HCT116 (cell line): ENCODE results near the gene ASAP2. TPM values are rescaled to one million over a fixed set of nuclear protein-coding genes. Genes with fewer than 3 reads are reported as not detected.

Experiments
- ATAC-seq: fragments of 200-7000 bp; cut with Tn5 transposase; 2 replicates; pipeline ENCODE4 v1.9.1; 2020; ENCODE audit warnings: mild to moderate bottlenecking, moderate library complexity
- BruUV-seq: library from RNA; stranded (reverse); fragments of 400-500 nt; replicated peaks from 2 replicates; lab custom pipeline; 2021; lab: Mats Ljungman, UMichigan
- CTCF ChIA-PET: fragments of 300-600 bp; sonication (Branson Sonifier 250); formaldehyde crosslinking; loops from one replicate; lab custom pipeline; 2021; ENCODE audit warnings: antibody characterized with exemption; lab: Charles Lee
- POLR2A ChIA-PET: fragments of 300-600, 350-600 bp; sonication (Branson Sonifier 250); formaldehyde crosslinking; loops from one replicate; lab custom pipeline; 2021; ENCODE audit warnings: antibody characterized with exemption; lab: Charles Lee
- RAD21 ChIA-PET, 2 experiments: fragments of 300-600 bp; sonication (Branson Sonifier 250); formaldehyde crosslinking; loops; one replicate each; lab custom pipeline; 2023; ENCODE audit warnings: low total read pairs in 2 of 2; ENCODE audit not compliant: uncharacterized antibody in 2 of 2, unreplicated experiment in 2 of 2, low non-redundant PET in 1 of 2; lab: Charles Lee
- DNase-seq: peaks from one replicate; pipeline ENCODE4 v3.0.0-alpha.2; 2010; ENCODE audit warnings: low read depth, low spot score
- H2AFZ ChIP-seq: fragments of 200-600 bp; shearing (Covaris generic), sonication (generic); 2 replicates; pipeline ENCODE4 v1.6.1; 2017; ENCODE audit warnings: low read depth, mixed run types, mixed read lengths, antibody characterized with exemption, low read length; ENCODE audit not compliant: poor library complexity, severe bottlenecking
- H3K27ac ChIP-seq: 2 replicates; pipeline ENCODE4 v1.5.1; 2012; ENCODE audit warnings: low read depth, low read length
- H3K27me3 ChIP-seq: fragments of 200-600 bp; sonication (generic); 2 replicates; pipeline ENCODE4 v1.6.1; 2016; ENCODE audit warnings: mixed run types, low read length, mixed read lengths; ENCODE audit not compliant: insufficient read depth
- H3K36me3 ChIP-seq, 2 experiments: fragments of 200-500 bp in 1 of 2; fragments of 200-600 bp in 1 of 2; sonication (Bioruptor generic) in 1 of 2; sonication (generic) in 1 of 2; 2 replicates each; pipeline versions ENCODE4 v1.5.1 to v1.6.1; 2014 to 2016; ENCODE audit warnings: low read length in 2 of 2, inconsistent platforms in 1 of 2, mixed read lengths in 1 of 2, mixed run types in 1 of 2; ENCODE audit not compliant: insufficient read depth in 2 of 2, control insufficient read depth in 1 of 2
- H3K4me1 ChIP-seq, 2 experiments: fragments of 200-600 bp in 1 of 2; sonication (generic) in 1 of 2; 2 replicates each; pipeline versions ENCODE4 v1.5.1 to v1.6.1; 2012 to 2017; ENCODE audit warnings: low read length in 2 of 2, inconsistent platforms in 1 of 2, mild to moderate bottlenecking in 1 of 2, mixed read lengths in 1 of 2, mixed run types in 1 of 2, moderate library complexity in 1 of 2; ENCODE audit not compliant: insufficient read depth in 2 of 2, control insufficient read depth in 1 of 2
- H3K4me2 ChIP-seq: fragments of 200-600 bp; sonication (generic); 2 replicates; pipeline ENCODE4 v1.6.1; 2017; ENCODE audit warnings: mixed run types, low read length, mixed read lengths
- H3K4me3 ChIP-seq, 2 experiments: fragments of 200-600 bp in 1 of 2; sonication (generic) in 1 of 2; replicated peaks in 1 of 2; 2 replicates each; pipeline ENCODE4 v1.5.1; 2011 to 2016; ENCODE audit warnings: low read length in 2 of 2, control low read depth in 1 of 2, low read depth in 1 of 2, mild to moderate bottlenecking in 1 of 2, mixed read lengths in 1 of 2, mixed run types in 1 of 2
- H3K79me2 ChIP-seq: fragments of 200-600 bp; sonication (generic); 2 replicates; pipeline ENCODE4 v1.6.1; 2017; ENCODE audit warnings: mild to moderate bottlenecking, mixed run types, low read length, moderate library complexity, mixed read lengths; ENCODE audit not compliant: insufficient read depth
- H3K9ac ChIP-seq: fragments of 200-600 bp; sonication (generic); 2 replicates; pipeline ENCODE4 v1.6.1; 2016; ENCODE audit warnings: low read length, mixed read lengths
- H3K9me2 ChIP-seq: fragments of 200-600 bp; sonication (generic), shearing (Covaris generic); 2 replicates; pipeline ENCODE4 v1.6.1; 2017; ENCODE audit warnings: mixed run types, mild to moderate bottlenecking, moderate library complexity; ENCODE audit not compliant: insufficient read depth
- H3K9me3 ChIP-seq, 2 experiments: fragments of 200-500 bp in 1 of 2; fragments of 200-600 bp in 1 of 2; sonication (Bioruptor generic) in 1 of 2; sonication (generic) in 1 of 2; 2 replicates each; pipeline ENCODE4 v1.6.1; 2014 to 2017; ENCODE audit warnings: low read length in 2 of 2, mixed read lengths in 2 of 2, inconsistent platforms in 1 of 2, low read depth in 1 of 2, mild to moderate bottlenecking in 1 of 2, mixed run types in 1 of 2, moderate library complexity in 1 of 2; ENCODE audit not compliant: control insufficient read depth in 1 of 2, insufficient read depth in 1 of 2
- H4K20me1 ChIP-seq: fragments of 200-600 bp; sonication (generic), shearing (Covaris generic); 2 replicates; pipeline ENCODE4 v1.6.1; 2017; ENCODE audit warnings: mixed run types, mild to moderate bottlenecking, moderate library complexity; ENCODE audit not compliant: insufficient read depth
- CBX3 ChIP-seq: IDR thresholded peaks from 2 replicates; pipeline ENCODE4 v1.6.1; 2012; ENCODE audit warnings: low read depth
- CEBPB ChIP-seq: IDR thresholded peaks from 2 replicates; pipeline ENCODE4 v1.6.1; 2012; ENCODE audit warnings: low read depth
- CTCF ChIP-seq, 3 experiments: fragments of 200-600 bp in 1 of 3; sonication (generic) in 1 of 3; IDR thresholded peaks in 2 of 3; conservative IDR thresholded peaks in 1 of 3; 2 replicates each; pipeline ENCODE4 v1.5.1; 2012 to 2017; ENCODE audit warnings: low read depth in 2 of 3, low read length in 2 of 3, antibody characterized with exemption in 1 of 3, borderline replicate concordance in 1 of 3, control low read depth in 1 of 3, mild to moderate bottlenecking in 1 of 3, mixed read lengths in 1 of 3, mixed run types in 1 of 3, moderate library complexity in 1 of 3; ENCODE audit not compliant: insufficient read depth in 1 of 3
- EZH2 ChIP-seq: fragments of 200-600 bp; sonication (generic); IDR thresholded peaks from 2 replicates; pipeline ENCODE4 v1.6.1; 2017; ENCODE audit warnings: antibody characterized with exemption, mixed run types
- EZH2phosphoT487 ChIP-seq: fragments of 200-600 bp; IDR thresholded peaks from 2 replicates; pipeline ENCODE4 v1.6.1; 2018; ENCODE audit warnings: antibody characterized with exemption, borderline replicate concordance
- FOSL1 ChIP-seq: IDR thresholded peaks from 2 replicates; pipeline ENCODE4 v1.6.1; 2012; ENCODE audit warnings: low read depth
- JUND ChIP-seq: IDR thresholded peaks from 2 replicates; pipeline ENCODE4 v1.6.1; 2012
- POLR2A ChIP-seq: IDR thresholded peaks from 2 replicates; pipeline ENCODE4 v1.7.0; 2011; ENCODE audit warnings: borderline replicate concordance; ENCODE audit not compliant: insufficient read depth, insufficient read length; ENCODE audit errors: extremely low read depth
- POLR2AphosphoS5 ChIP-seq: IDR thresholded peaks from 2 replicates; pipeline ENCODE4 v1.6.1; 2011; ENCODE audit warnings: mild to moderate bottlenecking, low read depth, low read length, moderate library complexity
- RAD21 ChIP-seq: IDR thresholded peaks from 2 replicates; pipeline ENCODE4 v1.6.1; 2012; ENCODE audit warnings: low read depth, mild to moderate bottlenecking
- SIN3A ChIP-seq: IDR thresholded peaks from 2 replicates; pipeline ENCODE4 v1.6.1; 2012; ENCODE audit warnings: low read depth
- SP1 ChIP-seq: IDR thresholded peaks from 2 replicates; pipeline ENCODE4 v1.6.1; 2012; ENCODE audit warnings: low read depth
- SRF ChIP-seq: IDR thresholded peaks from 2 replicates; pipeline ENCODE4 v1.6.1; 2012; ENCODE audit warnings: low read depth
- TCF7L2 ChIP-seq: IDR thresholded peaks from 2 replicates; pipeline ENCODE4 v1.7.0; 2011; ENCODE audit warnings: borderline replicate concordance, inconsistent platforms; ENCODE audit not compliant: insufficient read depth, insufficient read length; ENCODE audit errors: extremely low read depth
- YY1 ChIP-seq: IDR thresholded peaks from 2 replicates; pipeline ENCODE4 v1.6.1; 2011; ENCODE audit warnings: low read length, low read depth, moderate library complexity, mild to moderate bottlenecking; ENCODE audit not compliant: insufficient replicate concordance; ENCODE audit errors: extremely low read depth
- ZFX ChIP-seq: fragments of 450-650 bp; IDR thresholded peaks from 2 replicates; pipeline ENCODE4 v1.6.1; 2017
- intact Hi-C: fragments of 100-400 bp; cut with micrococcal nuclease; formaldehyde crosslinking; loops from 2 replicates; pipeline ENCODE4 v1.10.0; 2022
- total RNA-seq: library from RNA; stranded (reverse); gene quantifications from one replicate; pipeline ENCODE4 v1.2.1, GENCODE V29; 2021; ENCODE audit not compliant: unreplicated experiment
- TF ChIP-seq, protein P1 (sequence below): IDR thresholded peaks from 2 replicates; pipeline ENCODE4 v1.6.1; 2012
- TF ChIP-seq, protein P2 (sequence below): IDR thresholded peaks from 2 replicates; pipeline ENCODE4 v1.6.1; 2012
- TF ChIP-seq, protein P3 (sequence below): IDR thresholded peaks from 2 replicates; pipeline ENCODE4 v1.6.1; 2011; ENCODE audit warnings: mild to moderate bottlenecking, low read length, moderate library complexity; ENCODE audit not compliant: insufficient replicate concordance; ENCODE audit errors: extremely low read depth
- TF ChIP-seq, protein P4 (sequence below): IDR thresholded peaks from 2 replicates; pipeline ENCODE4 v1.6.1; 2012; ENCODE audit warnings: low read depth

ASAP2 gene
- total RNA-seq, 1 experiment from 2014 or later = 16.5 TPM

- TF ChIP-seq YY1 = no peak
- TF ChIP-seq, all 23 proteins: peak for 0
Observed at GRCh38 chr2:9252002-9252357, 45.4 kb downstream of the ASAP2 start (continued).

DNA sequence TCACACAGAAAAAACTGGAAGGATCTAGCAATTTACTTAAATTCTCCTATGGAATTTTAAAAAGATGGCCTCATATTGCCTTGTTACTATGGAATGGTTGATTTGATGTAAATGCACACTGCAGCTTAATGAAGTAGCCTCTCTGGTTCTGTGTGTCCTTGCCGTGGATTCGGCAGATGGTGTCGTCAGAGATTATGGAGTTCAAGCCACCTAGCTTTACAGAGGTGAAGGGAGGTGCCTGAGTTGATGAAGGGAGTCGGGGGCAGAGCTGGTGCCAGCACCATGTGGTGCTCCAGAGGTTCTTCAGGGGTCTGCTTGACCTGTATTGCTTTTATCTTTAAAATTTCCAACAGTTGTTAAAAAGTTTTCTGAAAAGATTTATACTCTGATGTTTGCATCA lies 48.8 kb downstream of the ASAP2 start:
- Histone ChIP-seq H3K4me3 (no peak overlapping the region), H3K36me3 (no peaks in the 10 kb centered on the region), H3K9me3 (no peaks in the 10 kb centered on the region), H2AFZ (no peak overlapping the region), H3K27me3 (no peaks in the 10 kb centered on the region), H3K79me2 (peaks cover 13% of the 10 kb centered on the region), H4K20me1 (no peaks in the 10 kb centered on the region), H3K27ac (no peak overlapping the region), H3K4me2 (no peak overlapping the region), H3K9me2 (no peaks in the 10 kb centered on the region), H3K4me1 (peaks cover 0 to 15% of the 10 kb centered on the region in 2 experiments; a peak in 1 of 4 replicates), H3K9ac (no peak overlapping the region)
- BruUV-seq = no TSS peak
- DNase-seq = no peak
- ATAC-seq = no peak
- intact Hi-C loops = no loop called here
- ChIA-PET POLR2A (no interaction called here), CTCF (no interaction called here), RAD21 (no interaction called here)
- TF ChIP-seq RAD21 = no peak
- no peak for TF ChIP-seq TCF7L2
- TF ChIP-seq, protein P1, sequence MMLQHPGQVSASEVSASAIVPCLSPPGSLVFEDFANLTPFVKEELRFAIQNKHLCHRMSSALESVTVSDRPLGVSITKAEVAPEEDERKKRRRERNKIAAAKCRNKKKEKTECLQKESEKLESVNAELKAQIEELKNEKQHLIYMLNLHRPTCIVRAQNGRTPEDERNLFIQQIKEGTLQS = no peak
- no peak for TF ChIP-seq CEBPB
- TF ChIP-seq JUND = no peak
- no peak for TF ChIP-seq SP1
- TF ChIP-seq SIN3A = no peak
- TF ChIP-seq, protein P2, sequence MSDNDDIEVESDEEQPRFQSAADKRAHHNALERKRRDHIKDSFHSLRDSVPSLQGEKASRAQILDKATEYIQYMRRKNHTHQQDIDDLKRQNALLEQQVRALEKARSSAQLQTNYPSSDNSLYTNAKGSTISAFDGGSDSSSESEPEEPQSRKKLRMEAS = no peak
- no peak for TF ChIP-seq EZH2phosphoT487
- no peak for TF ChIP-seq SRF
- no peak for TF ChIP-seq CTCF (IDR thresholded peaks at IDR 0.05 in 2 of 3, conservative IDR thresholded peaks at IDR 0.05 in 1 of 3; ENCODE audit: borderline replicate concordance in 1 of 3, insufficient read depth in 1 of 3, low read depth in 2 of 3, low read length in 2 of 3)
- TF ChIP-seq, protein P3, sequence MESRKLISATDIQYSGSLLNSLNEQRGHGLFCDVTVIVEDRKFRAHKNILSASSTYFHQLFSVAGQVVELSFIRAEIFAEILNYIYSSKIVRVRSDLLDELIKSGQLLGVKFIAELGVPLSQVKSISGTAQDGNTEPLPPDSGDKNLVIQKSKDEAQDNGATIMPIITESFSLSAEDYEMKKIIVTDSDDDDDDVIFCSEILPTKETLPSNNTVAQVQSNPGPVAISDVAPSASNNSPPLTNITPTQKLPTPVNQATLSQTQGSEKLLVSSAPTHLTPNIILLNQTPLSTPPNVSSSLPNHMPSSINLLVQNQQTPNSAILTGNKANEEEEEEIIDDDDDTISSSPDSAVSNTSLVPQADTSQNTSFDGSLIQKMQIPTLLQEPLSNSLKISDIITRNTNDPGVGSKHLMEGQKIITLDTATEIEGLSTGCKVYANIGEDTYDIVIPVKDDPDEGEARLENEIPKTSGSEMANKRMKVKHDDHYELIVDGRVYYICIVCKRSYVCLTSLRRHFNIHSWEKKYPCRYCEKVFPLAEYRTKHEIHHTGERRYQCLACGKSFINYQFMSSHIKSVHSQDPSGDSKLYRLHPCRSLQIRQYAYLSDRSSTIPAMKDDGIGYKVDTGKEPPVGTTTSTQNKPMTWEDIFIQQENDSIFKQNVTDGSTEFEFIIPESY = no peak
- no peak for TF ChIP-seq CBX3
- TF ChIP-seq FOSL1 = no peak
- TF ChIP-seq EZH2 = no peak
- no peak for TF ChIP-seq POLR2AphosphoS5
- TF ChIP-seq, protein P4, sequence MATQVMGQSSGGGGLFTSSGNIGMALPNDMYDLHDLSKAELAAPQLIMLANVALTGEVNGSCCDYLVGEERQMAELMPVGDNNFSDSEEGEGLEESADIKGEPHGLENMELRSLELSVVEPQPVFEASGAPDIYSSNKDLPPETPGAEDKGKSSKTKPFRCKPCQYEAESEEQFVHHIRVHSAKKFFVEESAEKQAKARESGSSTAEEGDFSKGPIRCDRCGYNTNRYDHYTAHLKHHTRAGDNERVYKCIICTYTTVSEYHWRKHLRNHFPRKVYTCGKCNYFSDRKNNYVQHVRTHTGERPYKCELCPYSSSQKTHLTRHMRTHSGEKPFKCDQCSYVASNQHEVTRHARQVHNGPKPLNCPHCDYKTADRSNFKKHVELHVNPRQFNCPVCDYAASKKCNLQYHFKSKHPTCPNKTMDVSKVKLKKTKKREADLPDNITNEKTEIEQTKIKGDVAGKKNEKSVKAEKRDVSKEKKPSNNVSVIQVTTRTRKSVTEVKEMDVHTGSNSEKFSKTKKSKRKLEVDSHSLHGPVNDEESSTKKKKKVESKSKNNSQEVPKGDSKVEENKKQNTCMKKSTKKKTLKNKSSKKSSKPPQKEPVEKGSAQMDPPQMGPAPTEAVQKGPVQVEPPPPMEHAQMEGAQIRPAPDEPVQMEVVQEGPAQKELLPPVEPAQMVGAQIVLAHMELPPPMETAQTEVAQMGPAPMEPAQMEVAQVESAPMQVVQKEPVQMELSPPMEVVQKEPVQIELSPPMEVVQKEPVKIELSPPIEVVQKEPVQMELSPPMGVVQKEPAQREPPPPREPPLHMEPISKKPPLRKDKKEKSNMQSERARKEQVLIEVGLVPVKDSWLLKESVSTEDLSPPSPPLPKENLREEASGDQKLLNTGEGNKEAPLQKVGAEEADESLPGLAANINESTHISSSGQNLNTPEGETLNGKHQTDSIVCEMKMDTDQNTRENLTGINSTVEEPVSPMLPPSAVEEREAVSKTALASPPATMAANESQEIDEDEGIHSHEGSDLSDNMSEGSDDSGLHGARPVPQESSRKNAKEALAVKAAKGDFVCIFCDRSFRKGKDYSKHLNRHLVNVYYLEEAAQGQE = no peak
- no peak for TF ChIP-seq ZFX
- TF ChIP-seq POLR2A = no peak
